ENCODE results near the gene ACAP1. TPM values are rescaled to one million over a fixed set of nuclear protein-coding genes. Genes with fewer than 3 reads are reported as not detected.

The ACAP1 gene, protein sequence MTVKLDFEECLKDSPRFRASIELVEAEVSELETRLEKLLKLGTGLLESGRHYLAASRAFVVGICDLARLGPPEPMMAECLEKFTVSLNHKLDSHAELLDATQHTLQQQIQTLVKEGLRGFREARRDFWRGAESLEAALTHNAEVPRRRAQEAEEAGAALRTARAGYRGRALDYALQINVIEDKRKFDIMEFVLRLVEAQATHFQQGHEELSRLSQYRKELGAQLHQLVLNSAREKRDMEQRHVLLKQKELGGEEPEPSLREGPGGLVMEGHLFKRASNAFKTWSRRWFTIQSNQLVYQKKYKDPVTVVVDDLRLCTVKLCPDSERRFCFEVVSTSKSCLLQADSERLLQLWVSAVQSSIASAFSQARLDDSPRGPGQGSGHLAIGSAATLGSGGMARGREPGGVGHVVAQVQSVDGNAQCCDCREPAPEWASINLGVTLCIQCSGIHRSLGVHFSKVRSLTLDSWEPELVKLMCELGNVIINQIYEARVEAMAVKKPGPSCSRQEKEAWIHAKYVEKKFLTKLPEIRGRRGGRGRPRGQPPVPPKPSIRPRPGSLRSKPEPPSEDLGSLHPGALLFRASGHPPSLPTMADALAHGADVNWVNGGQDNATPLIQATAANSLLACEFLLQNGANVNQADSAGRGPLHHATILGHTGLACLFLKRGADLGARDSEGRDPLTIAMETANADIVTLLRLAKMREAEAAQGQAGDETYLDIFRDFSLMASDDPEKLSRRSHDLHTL
- total RNA-seq = 10 to 100 TPM in 7 of 10 donors, 1 to 10 TPM in 3; 7.4 to 23.4 (median 16.7) TPM
- polyA plus RNA-seq = 1 to 10 TPM; 2.4 to 9.7 TPM
- long read RNA-seq, donor 1, partial matches to known transcripts = 1 of 5 reads
- long read RNA-seq, donor 1, other reads (novel, unspliced or antisense) = 0 of 5 reads
- long read RNA-seq, donor 2, partial matches to known transcripts = 1 of 2 reads
- long read RNA-seq, donor 2, other reads (novel, unspliced or antisense) = 1 of 2 reads
- long read RNA-seq, donor 3 = 0 reads

DNA sequence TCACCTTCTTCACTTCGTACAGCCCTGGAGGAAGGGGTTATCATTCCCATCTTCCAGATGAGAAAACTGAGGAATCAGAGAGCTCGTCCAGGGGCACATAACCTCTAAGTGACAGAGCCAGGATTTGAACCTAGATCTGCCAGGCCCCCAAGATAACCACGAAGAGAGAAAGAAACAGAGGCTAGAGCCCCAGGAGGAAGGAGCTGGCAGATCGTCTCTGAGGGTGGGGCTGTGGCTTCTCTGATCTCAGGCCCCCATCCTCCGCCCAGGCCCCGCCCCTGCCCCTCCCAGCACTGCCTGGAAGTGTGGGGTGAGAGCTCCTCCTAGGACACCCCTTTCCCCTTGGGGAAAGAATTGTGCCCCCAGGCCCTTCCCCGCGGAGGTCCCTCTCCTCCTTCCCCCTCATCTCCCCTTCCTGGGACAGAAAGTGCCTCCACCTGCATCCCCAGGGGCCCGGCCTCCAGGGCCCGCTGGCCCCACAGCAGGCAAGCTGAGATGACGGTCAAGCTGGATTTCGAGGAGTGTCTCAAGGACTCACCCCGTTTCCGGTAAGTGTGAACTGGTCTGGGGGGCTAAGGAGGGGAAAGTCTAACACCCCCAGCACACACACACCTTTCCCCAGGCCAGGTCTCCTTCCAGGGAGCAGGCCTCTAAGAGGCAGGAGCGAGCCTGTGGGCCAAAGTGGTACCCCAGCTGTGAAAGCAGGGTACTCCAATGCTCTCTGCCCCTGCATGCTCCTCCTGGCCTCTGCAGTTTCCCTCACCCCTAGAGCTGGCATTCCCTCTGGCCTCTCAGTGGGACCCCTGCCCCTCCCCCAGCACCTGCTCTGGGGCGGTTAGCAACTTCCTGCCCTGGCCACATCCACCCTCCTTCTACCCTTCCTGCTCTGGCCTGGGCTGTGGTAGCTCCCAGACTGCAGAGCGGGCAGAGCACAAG is at the start of gene ACAP1:
TSS of gene ACAP1 (plus strand) at position 290 of the 936 bp plus-strand sequence. CDS start at position 496, 206 bp downstream.
- DNase-seq (no peak), ATAC-seq (peak in 6 of 8 donors; percentile 29 to 74 (median 56))
- TF ChIP-seq, protein P1, sequence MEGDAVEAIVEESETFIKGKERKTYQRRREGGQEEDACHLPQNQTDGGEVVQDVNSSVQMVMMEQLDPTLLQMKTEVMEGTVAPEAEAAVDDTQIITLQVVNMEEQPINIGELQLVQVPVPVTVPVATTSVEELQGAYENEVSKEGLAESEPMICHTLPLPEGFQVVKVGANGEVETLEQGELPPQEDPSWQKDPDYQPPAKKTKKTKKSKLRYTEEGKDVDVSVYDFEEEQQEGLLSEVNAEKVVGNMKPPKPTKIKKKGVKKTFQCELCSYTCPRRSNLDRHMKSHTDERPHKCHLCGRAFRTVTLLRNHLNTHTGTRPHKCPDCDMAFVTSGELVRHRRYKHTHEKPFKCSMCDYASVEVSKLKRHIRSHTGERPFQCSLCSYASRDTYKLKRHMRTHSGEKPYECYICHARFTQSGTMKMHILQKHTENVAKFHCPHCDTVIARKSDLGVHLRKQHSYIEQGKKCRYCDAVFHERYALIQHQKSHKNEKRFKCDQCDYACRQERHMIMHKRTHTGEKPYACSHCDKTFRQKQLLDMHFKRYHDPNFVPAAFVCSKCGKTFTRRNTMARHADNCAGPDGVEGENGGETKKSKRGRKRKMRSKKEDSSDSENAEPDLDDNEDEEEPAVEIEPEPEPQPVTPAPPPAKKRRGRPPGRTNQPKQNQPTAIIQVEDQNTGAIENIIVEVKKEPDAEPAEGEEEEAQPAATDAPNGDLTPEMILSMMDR (IDR thresholded peaks at IDR 0.05) = no peak
- peak within 1 kb of the TSS in 2 of 10 donors; percentile 44 to 90 for H3K27ac ChIP-seq
- intact Hi-C loops (cut with DNase I) = no loop called here
- WGBS, 2 donors = 47 to 51% methylated on average over 17 of the region's 17 CpGs
- H3K27me3 ChIP-seq = peaks cover 0 to 52% (median 28%) of the 10 kb centered on the region in 7 donors
- H3K4me3 ChIP-seq = peak within 1 kb of the TSS in 4 of 10 donors; percentile 13 to 61 (median 17)
- peaks cover 0 to 31% (median 0%) of the 10 kb centered on the region in 9 donors for H3K4me1 ChIP-seq
- H3K9me3 ChIP-seq = no peaks in the 10 kb centered on the region
- H3K36me3 ChIP-seq = peaks cover 0 to 25% (median 0%) of the 10 kb centered on the region in 9 donors

- H3K4me1 ChIP-seq = peaks cover 12 to 67% (median 39%) of the 10 kb centered on the region in 9 donors
- H3K27me3 ChIP-seq = peaks cover 0 to 67% (median 33%) of the 10 kb centered on the region in 7 donors
- intact Hi-C loops (cut with DNase I) = loop anchor here in 4 of 10 donors (10.0 kb wide), 2 partner anchors 235 to 245 kb away; partner anchors contain the start of gene SLC16A11 (in 2 of the 4)
- peaks cover 0 to 34% (median 7%) of the 10 kb centered on the region in 9 donors for H3K36me3 ChIP-seq
- ATAC-seq = peak; percentile 2 to 34 (median 20)
- TF ChIP-seq, protein P1 (IDR thresholded peaks at IDR 0.05) = no peak
- no peak overlapping the region for H3K4me3 ChIP-seq
- no peak for DNase-seq
- no peaks in the 10 kb centered on the region for H3K9me3 ChIP-seq
- H3K27ac ChIP-seq = peak overlapping the region in 5 of 10 donors; percentile 15 to 48 (median 38)
- 73 to 79% methylated on average over 13 to 18 of the region's 18 CpGs for WGBS, 2 donors
These were observed 46.9 kb upstream of the ACAP1 start for GRCh38 chr17:7289256-7290032.

- intact Hi-C loops (cut with DNase I) = loop anchor here in 4 of 10 donors (10.0 kb wide), 2 partner anchors 235 to 245 kb away; partner anchors contain the start of gene SLC16A11 (in 2 of the 4)
- WGBS, 2 donors = 86 to 87% methylated on average over 19 of the region's 19 CpGs
- ATAC-seq = peak in 4 of 8 donors; percentile 0 to 2 (median 1)
These were observed 46.2 kb upstream of the ACAP1 start for GRCh38 chr17:7290166-7290565.

More at GRCh38 chr17:7290166-7290565, 46.2 kb upstream of the ACAP1 start:
- Histone ChIP-seq H3K4me1 (peaks cover 18 to 65% (median 44%) of the 10 kb centered on the region in 9 donors), H3K27ac (peak overlapping the region in 7 of 10 donors; percentile 9 to 51 (median 38)), H3K36me3 (peaks cover 0 to 27% (median 6%) of the 10 kb centered on the region in 9 donors), H3K27me3 (peaks cover 0 to 72% (median 39%) of the 10 kb centered on the region in 7 donors), H3K9me3 (no peaks in the 10 kb centered on the region), H3K4me3 (no peak overlapping the region)
- no peak for DNase-seq
- TF ChIP-seq, protein P1 (IDR thresholded peaks at IDR 0.05) = no peak

Data from heart right ventricle (tissue), 16 donors.